ENCODE results near the gene PTPRZ1. TPM values are rescaled to one million over a fixed set of nuclear protein-coding genes. Genes with fewer than 3 reads are reported as not detected.

PTPRZ1 gene
- polyA plus RNA-seq, 1 of the 3 experiments (the other 2 are of a cell fraction), result not detected

- no peak overlapping the region for H3K27ac ChIP-seq (ENCODE audit: low read depth in 2 of 2, low read length in 1 of 2)
- no peaks in the 10 kb centered on the region for H3K9me2 ChIP-seq
- no peaks in the 10 kb centered on the region for H3K4me1 ChIP-seq (ENCODE audit: control insufficient read depth in 1 of 2, insufficient read depth in 2 of 2, low read depth in 1 of 2, low read length in 1 of 2)
- H3K9ac ChIP-seq, result no peak overlapping the region
- WGBS (ENCODE audit: low lambda C conversion rate), result 3% methylated on average over 2 of the region's 2 CpGs
- CTCF ChIA-PET, result no interaction called here
- H2AFZ ChIP-seq (ENCODE audit: low read depth), result no peak overlapping the region
- TF ChIP-seq YY1 (IDR thresholded peaks at IDR 0.05; ENCODE audit: low read depth), result no peak
- no peak for TF ChIP-seq SIN3A (IDR thresholded peaks at IDR 0.05; ENCODE audit: borderline replicate concordance, low read depth, low read length)
- no peak for TF ChIP-seq JUND (IDR thresholded peaks at IDR 0.05)
- TF ChIP-seq FOXM1 (IDR thresholded peaks at IDR 0.05; ENCODE audit: low read depth), result no peak
- TF ChIP-seq RFX5 (IDR thresholded peaks at IDR 0.05; ENCODE audit: low read length), result no peak
- no peak for TF ChIP-seq RCOR1 (IDR thresholded peaks at IDR 0.05; ENCODE audit: low read length)
- no peak for TF ChIP-seq SMC3 (IDR thresholded peaks at IDR 0.05; ENCODE audit: low read depth, low read length)
- TF ChIP-seq CHD2 (IDR thresholded peaks at IDR 0.05; ENCODE audit: low read length, partially characterized antibody), result no peak
- TF ChIP-seq POLR2AphosphoS5 (IDR thresholded peaks at IDR 0.05; ENCODE audit: low read depth, low read length), result no peak
- no peak for TF ChIP-seq IRF3 (IDR thresholded peaks at IDR 0.05; ENCODE audit: low read depth, low read length)
- no peak for TF ChIP-seq TCF12 (IDR thresholded peaks at IDR 0.05)
- H3K9me3 ChIP-seq, result no peaks in the 10 kb centered on the region
- H3K36me3 ChIP-seq (replicated peaks in 1 of 2; ENCODE audit: control insufficient read depth in 1 of 2, insufficient read depth in 2 of 2, low read length in 1 of 2), result no peaks in the 10 kb centered on the region
- no peak overlapping the region for H3K4me2 ChIP-seq
- DNase-seq, result no peak
- no peaks in the 10 kb centered on the region for H3K79me2 ChIP-seq (ENCODE audit: insufficient read depth)
- H3K27me3 ChIP-seq (ENCODE audit: insufficient read depth), result peaks cover 8% of the 10 kb centered on the region; the same call in 1 of the 2 replicates
- no peaks in the 10 kb centered on the region for H3F3A ChIP-seq (replicated peaks; ENCODE audit: insufficient read depth)
- no peaks in the 10 kb centered on the region for H4K20me1 ChIP-seq (ENCODE audit: insufficient read depth)
- POLR2A ChIA-PET, result no interaction called here
- no peak overlapping the region for H3K4me3 ChIP-seq (ENCODE audit: low read depth in 2 of 2, low read length in 1 of 2)
Measured at GRCh38 chr7:121882731-121883130, 9.8 kb downstream of the PTPRZ1 start.

DNA sequence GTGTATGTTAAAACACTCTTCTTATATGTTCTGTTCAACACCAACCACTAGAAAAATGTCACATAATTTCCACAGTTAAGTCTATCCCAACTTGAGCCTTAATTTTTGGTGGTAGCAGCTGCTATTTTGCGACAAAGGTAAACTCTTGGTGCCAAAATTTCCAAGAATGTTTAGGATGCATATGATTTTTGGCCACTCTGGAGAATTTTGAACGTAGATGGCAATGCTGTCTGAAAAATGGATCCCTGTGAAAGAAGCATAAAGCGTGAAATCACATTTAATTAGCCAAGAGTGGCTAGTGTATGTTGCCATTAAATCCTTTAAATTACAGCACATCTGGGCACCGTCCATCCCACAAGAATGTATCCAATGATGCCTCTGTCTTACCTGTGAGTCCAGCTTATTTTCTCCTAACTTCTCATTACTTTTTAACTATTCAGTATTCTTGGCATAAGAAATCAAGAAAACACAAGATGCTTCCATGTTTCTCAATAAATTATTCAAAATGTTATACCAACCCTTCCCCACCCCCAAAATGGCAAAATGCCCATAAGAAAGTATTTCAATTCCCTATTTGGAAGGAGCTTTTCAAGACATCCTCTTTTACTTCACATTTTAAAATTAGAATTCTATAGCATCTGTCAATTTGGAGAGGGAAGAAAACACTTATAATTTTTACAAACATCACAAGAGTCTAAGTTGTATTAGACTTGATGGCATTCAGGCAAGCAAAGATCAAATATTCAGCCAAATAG is 12.4 kb downstream of the PTPRZ1 start:
- Histone ChIP-seq H3F3A (replicated peaks; ENCODE audit: insufficient read depth) (no peaks in the 10 kb centered on the region), H3K4me3 (ENCODE audit: low read depth in 2 of 2, low read length in 1 of 2) (no peak overlapping the region), H3K9ac (no peak overlapping the region), H3K27me3 (ENCODE audit: insufficient read depth) (peaks cover 8% of the 10 kb centered on the region; the same call in 1 of the 2 replicates), H3K4me2 (no peak overlapping the region), H4K20me1 (ENCODE audit: insufficient read depth) (no peaks in the 10 kb centered on the region), H2AFZ (ENCODE audit: low read depth) (no peak overlapping the region), H3K27ac (ENCODE audit: low read depth in 2 of 2, low read length in 1 of 2) (no peak overlapping the region), H3K4me1 (ENCODE audit: control insufficient read depth in 1 of 2, insufficient read depth in 2 of 2, low read depth in 1 of 2, low read length in 1 of 2) (no peaks in the 10 kb centered on the region), H3K9me3 (no peaks in the 10 kb centered on the region), H3K36me3 (replicated peaks in 1 of 2; ENCODE audit: control insufficient read depth in 1 of 2, insufficient read depth in 2 of 2, low read length in 1 of 2) (no peaks in the 10 kb centered on the region), H3K79me2 (ENCODE audit: insufficient read depth) (no peaks in the 10 kb centered on the region), H3K9me2 (no peaks in the 10 kb centered on the region)
- no peak for TF ChIP-seq RXRA (IDR thresholded peaks at IDR 0.05; ENCODE audit: borderline replicate concordance, low read depth)
- TF ChIP-seq CHD2 (IDR thresholded peaks at IDR 0.05; ENCODE audit: low read length, partially characterized antibody), result no peak
- no peak for TF ChIP-seq GABPA (IDR thresholded peaks at IDR 0.05; ENCODE audit: low read depth)
- no peak for TF ChIP-seq TCF12 (IDR thresholded peaks at IDR 0.05)
- TF ChIP-seq ELF1 (IDR thresholded peaks at IDR 0.05), result no peak
- 4% methylated on average over 4 of the region's 4 CpGs for WGBS (ENCODE audit: low lambda C conversion rate)
- no peak for DNase-seq
- ChIA-PET POLR2A (no interaction called here), CTCF (interaction anchor here (0.7 kb wide), 1 partner anchor 34 kb away, joined by 3 read pairs; no protein-coding TSS in a partner anchor)
